Smooth muscle cell (in vitro differentiated cells): Measurements from ENCODE around the gene RALY. TPM values are rescaled to one million over a fixed set of nuclear protein-coding genes. Genes with fewer than 3 reads are reported as not detected.

Experiments used
- DNase-seq: peaks from one replicate; lab custom pipeline; 2025; ENCODE audit not compliant: unreplicated experiment; lab: John Stamatoyannopoulos, UW
- H2AFZ ChIP-seq: fragments of 200-600 bp; sonication (generic); 2 replicates; pipeline ENCODE4 v1.6.0; 2016; ENCODE audit warnings: antibody characterized with exemption, low read depth, mild to moderate bottlenecking
- H3F3A ChIP-seq: fragments of 200-600 bp; sonication (generic); 2 replicates; pipeline ENCODE4 v1.6.0; 2017; ENCODE audit warnings: antibody characterized with exemption, low read depth
- H3K27ac ChIP-seq: fragments of 200-600 bp; sonication (generic); 2 replicates; pipeline ENCODE4 v1.5.1; 2016; ENCODE audit warnings: low read depth, mild to moderate bottlenecking
- H3K27me3 ChIP-seq: fragments of 200-600 bp; sonication (generic); 2 replicates; pipeline ENCODE4 v1.6.1; 2016; ENCODE audit warnings: low read depth, mild to moderate bottlenecking
- H3K36me3 ChIP-seq: fragments of 200-600 bp; sonication (generic); 2 replicates; pipeline ENCODE4 v1.5.1; 2016; ENCODE audit warnings: low read depth
- H3K4me1 ChIP-seq: fragments of 200-600 bp; sonication (generic); 2 replicates; pipeline ENCODE4 v1.5.1; 2016; ENCODE audit warnings: low read depth
- H3K4me2 ChIP-seq: fragments of 200-600 bp; sonication (generic); 2 replicates; pipeline ENCODE4 v1.6.0; 2016; ENCODE audit warnings: mild to moderate bottlenecking
- H3K4me3 ChIP-seq: fragments of 200-600 bp; sonication (generic); 2 replicates; pipeline ENCODE4 v1.5.1; 2016; ENCODE audit warnings: mild to moderate bottlenecking
- H3K79me2 ChIP-seq: fragments of 200-600 bp; sonication (generic); 2 replicates; pipeline ENCODE4 v1.6.0; 2016; ENCODE audit warnings: low read depth, mild to moderate bottlenecking
- H3K9ac ChIP-seq: fragments of 200-600 bp; sonication (generic); 2 replicates; pipeline ENCODE4 v1.6.0; 2016; ENCODE audit warnings: low read depth
- H3K9me3 ChIP-seq: fragments of 200-600 bp; sonication (generic); replicated peaks from 2 replicates; pipeline ENCODE4 v1.5.1; 2016; ENCODE audit warnings: low read depth
- H4K20me1 ChIP-seq: fragments of 200-600 bp; sonication (generic); 2 replicates; pipeline ENCODE4 v1.6.0; 2016; ENCODE audit warnings: low read depth
- WGBS: methylation state at CpG from one replicate; pipeline ENCODE4 v1.1.7; 2016; ENCODE audit warnings: low lambda C conversion rate; 5-methylcytosine and 5-hydroxymethylcytosine counted together
- polyA plus RNA-seq: library from polyadenylated mRNA; unstranded; fragments of >200 nt; fragmentation: Nextera tagmentation; extraction: Ambion mirVana; gene quantifications from 2 replicates; pipeline ENCODE4 v1.2.1, GENCODE V29; 2016
- total RNA-seq: library from RNA; depleted of rRNA; stranded (reverse); fragments of >200 nt; gene quantifications from 2 replicates; pipeline ENCODE4 v1.2.3, GENCODE V29; 2014
- TF ChIP-seq, protein P1 (sequence below): fragments of 200-600 bp; sonication (generic); IDR thresholded peaks from 2 replicates; pipeline ENCODE4 v1.5.1; 2017; ENCODE audit warnings: borderline replicate concordance, mild to moderate bottlenecking, antibody characterized with exemption; ENCODE audit not compliant: insufficient read depth, poor library complexity, severe bottlenecking

The RALY gene
- total and polyA plus RNA-seq, 2 experiments from 2014 or later, result 99.7 to 218 TPM

DNA sequence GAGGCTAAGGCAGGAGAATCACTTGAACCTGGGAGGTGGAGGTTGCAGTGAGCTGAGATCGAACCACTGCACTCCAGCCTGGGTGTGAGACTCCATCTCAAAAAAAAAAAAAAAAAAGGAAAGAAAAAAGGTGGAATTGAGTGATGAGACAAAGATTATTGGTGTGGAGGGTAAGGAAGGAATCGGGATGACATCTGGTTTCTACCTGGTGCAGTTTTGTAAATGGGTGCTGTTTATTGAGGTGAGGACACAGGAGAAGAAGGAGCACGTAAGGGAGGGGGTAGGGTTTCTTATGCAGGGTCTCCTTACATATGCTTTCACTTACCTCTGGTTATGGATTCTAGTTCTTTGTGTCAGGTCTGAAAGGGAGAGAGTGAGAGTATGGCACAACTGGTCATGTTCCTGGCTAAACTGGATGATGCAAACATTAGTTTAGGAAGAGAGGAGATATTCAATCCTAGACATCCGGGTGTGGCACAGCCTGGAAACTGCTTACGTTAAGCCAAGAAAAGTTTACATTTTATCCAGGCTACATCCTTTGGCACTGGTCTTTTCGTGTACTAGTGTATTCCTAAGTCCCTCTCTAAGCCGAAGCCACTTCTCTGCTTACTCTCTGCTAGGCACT is 5.4 kb downstream of the RALY start:
- DNase-seq, result no peak
- no peaks in the 10 kb centered on the region for H3K27me3 ChIP-seq
- no peak overlapping the region for H3K4me2 ChIP-seq
- no peaks in the 10 kb centered on the region for H3K9me3 ChIP-seq
- TF ChIP-seq, protein P1, sequence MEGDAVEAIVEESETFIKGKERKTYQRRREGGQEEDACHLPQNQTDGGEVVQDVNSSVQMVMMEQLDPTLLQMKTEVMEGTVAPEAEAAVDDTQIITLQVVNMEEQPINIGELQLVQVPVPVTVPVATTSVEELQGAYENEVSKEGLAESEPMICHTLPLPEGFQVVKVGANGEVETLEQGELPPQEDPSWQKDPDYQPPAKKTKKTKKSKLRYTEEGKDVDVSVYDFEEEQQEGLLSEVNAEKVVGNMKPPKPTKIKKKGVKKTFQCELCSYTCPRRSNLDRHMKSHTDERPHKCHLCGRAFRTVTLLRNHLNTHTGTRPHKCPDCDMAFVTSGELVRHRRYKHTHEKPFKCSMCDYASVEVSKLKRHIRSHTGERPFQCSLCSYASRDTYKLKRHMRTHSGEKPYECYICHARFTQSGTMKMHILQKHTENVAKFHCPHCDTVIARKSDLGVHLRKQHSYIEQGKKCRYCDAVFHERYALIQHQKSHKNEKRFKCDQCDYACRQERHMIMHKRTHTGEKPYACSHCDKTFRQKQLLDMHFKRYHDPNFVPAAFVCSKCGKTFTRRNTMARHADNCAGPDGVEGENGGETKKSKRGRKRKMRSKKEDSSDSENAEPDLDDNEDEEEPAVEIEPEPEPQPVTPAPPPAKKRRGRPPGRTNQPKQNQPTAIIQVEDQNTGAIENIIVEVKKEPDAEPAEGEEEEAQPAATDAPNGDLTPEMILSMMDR, result no peak
- peaks cover 4% of the 10 kb centered on the region for H3F3A ChIP-seq
- peaks cover 99% of the 10 kb centered on the region for H4K20me1 ChIP-seq
- H3K36me3 ChIP-seq, result no peaks in the 10 kb centered on the region
- 85% methylated on average over 7 of the region's 7 CpGs for WGBS
- no peak overlapping the region for H2AFZ ChIP-seq
- no peak overlapping the region for H3K4me3 ChIP-seq
- no peak overlapping the region for H3K9ac ChIP-seq
- peaks cover 15% of the 10 kb centered on the region for H3K4me1 ChIP-seq
- no peak overlapping the region for H3K27ac ChIP-seq
- peaks cover 93% of the 10 kb centered on the region for H3K79me2 ChIP-seq

DNA sequence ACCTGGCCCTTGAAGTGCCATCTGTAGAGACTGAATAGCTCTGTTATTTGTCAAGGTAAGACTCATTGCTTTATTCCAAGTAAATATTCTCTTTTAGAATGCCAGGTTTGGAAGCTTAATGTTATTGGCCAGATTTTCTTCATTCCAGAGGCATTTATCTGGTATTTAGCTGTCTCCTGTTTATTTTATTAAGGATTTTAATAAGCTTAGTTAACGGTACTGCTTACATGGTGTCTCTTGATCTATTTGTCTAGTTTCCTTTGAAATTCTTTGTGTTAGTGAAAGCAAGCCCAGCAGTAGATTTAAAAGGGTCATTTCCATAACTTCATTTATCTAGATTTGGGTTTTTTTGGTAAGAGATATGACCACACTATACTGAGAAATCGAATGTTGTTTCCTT is 7.7 kb downstream of the RALY start:
- Histone ChIP-seq H2AFZ (no peak overlapping the region), H3F3A (peaks cover 3% of the 10 kb centered on the region), H3K27ac (peak overlapping the region; percentile 4), H3K4me3 (no peak overlapping the region), H4K20me1 (peaks cover 99% of the 10 kb centered on the region), H3K36me3 (no peaks in the 10 kb centered on the region), H3K27me3 (no peaks in the 10 kb centered on the region), H3K9ac (no peak overlapping the region), H3K4me2 (peak overlapping the region; percentile 42), H3K9me3 (no peaks in the 10 kb centered on the region), H3K79me2 (peaks cover 95% of the 10 kb centered on the region), H3K4me1 (peaks cover 4% of the 10 kb centered on the region)
- TF ChIP-seq, protein P1, result no peak
- no peak for DNase-seq
- WGBS, result 36% methylated on average over 2 of the region's 2 CpGs

DNA sequence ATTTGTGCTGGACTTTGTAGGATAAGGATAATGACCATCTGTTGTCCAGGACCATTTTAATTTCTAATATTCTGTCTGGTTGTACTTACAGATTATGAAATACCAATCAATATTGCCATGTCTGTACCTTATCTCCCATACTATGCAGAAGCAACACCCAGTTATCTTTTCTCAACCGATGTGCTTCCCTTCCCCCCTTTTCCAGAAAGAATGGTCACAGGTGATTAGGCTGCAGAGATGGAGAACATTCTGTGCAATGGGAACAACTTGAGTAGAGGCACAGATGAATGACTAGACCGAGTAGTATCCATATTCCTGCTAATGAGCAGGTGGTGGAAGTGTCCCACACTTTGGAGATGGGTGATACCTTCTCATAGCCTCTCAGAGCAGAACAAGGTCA is 10.5 kb downstream of the RALY start:
- Histone ChIP-seq H3K9ac (no peak overlapping the region), H4K20me1 (peaks cover 99% of the 10 kb centered on the region), H3K79me2 (peaks cover 98% of the 10 kb centered on the region), H3K27ac (no peak overlapping the region), H3K9me3 (no peaks in the 10 kb centered on the region), H2AFZ (no peak overlapping the region), H3K4me3 (no peak overlapping the region), H3F3A (peaks cover 3% of the 10 kb centered on the region), H3K36me3 (no peaks in the 10 kb centered on the region), H3K4me1 (peaks cover 4% of the 10 kb centered on the region), H3K4me2 (no peak overlapping the region), H3K27me3 (no peaks in the 10 kb centered on the region)
- TF ChIP-seq, protein P1, result no peak
- DNase-seq, result no peak
- 96% methylated on average over 2 of the region's 2 CpGs for WGBS
